HG02623 (cell line): ENCODE data around the gene GRAMD1A.
"Not testable (repeated sequence)": the region's sequence is repeated elsewhere in the genome, so short reads cannot be mapped to it uniquely, and the experiment has no call there.

Source experiments
- ATAC-seq: cut with Tn5 transposase; IDR thresholded peaks from one replicate; pipeline ENCODE4 v1.9.1; 2021; ENCODE audit warnings: moderate library complexity; ENCODE audit not compliant: unreplicated experiment

GRAMD1A gene

DNA sequence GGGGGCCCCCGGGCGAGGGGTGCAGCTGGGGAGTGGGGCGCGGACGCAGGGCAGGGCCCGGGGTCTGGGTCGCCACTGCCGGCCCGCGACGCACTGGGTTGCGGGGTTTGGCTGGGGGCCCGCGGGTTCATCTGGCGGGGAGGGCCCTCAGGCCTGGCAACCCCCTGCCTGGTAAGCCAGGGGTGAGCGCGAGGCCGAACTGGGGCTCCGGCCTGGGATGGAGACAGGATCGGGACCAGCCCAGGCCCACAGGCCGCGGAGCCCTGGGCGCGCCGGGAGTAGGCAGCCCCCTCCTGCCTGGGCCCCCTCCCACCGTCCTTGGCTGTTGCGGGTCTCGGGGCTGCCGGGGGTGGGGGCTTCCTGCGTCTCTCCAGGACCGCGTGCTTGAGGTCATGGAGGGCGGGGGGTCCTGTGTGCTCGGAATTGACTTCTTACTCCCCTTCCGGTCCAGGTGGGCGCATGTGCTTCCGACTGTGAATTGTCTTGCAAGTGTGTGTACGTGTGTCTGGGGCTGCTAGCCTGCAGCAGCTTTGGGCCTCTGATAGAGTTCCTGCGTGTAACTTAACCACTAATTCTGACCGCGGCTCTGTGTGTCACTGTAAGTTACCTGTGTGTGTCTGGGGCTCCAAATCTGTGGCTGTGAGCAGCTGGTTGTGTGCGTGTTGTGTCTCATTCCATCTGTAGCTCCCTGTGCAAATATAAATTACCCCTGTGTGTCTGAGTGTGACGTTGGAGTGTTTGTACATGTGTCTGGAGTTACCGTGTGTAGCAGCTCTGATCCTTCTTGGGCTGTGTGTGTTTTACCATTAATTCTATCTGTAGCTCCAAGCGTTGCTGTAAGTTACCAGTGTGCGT, 751 bp downstream of the GRAMD1A start:
- ATAC-seq = no peak

DNA sequence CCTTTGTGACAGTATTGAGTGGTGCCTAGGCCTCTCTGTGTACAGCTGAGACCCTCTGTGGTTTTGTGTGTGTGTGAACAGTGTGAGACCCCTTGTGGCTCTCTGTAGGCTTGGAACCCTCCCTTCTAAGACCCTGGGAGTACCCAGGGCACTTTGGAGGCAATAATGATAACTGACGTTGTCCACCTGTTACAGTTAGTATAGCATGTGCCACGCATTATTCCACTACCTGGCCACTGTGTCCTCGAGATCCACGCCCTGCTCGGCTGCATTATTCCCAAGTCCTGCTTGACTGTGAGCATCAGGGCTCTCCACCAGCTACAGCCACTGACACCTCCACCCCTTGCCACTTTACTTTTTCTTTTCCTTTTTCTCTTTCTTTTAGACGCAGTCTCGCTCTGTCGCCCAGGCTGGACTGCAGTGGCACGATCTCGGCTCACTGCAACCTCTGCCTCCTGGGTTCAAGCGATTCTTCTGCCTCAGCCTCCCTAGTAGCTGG, 2.0 kb downstream of the GRAMD1A start:
- ATAC-seq = no peak

DNA sequence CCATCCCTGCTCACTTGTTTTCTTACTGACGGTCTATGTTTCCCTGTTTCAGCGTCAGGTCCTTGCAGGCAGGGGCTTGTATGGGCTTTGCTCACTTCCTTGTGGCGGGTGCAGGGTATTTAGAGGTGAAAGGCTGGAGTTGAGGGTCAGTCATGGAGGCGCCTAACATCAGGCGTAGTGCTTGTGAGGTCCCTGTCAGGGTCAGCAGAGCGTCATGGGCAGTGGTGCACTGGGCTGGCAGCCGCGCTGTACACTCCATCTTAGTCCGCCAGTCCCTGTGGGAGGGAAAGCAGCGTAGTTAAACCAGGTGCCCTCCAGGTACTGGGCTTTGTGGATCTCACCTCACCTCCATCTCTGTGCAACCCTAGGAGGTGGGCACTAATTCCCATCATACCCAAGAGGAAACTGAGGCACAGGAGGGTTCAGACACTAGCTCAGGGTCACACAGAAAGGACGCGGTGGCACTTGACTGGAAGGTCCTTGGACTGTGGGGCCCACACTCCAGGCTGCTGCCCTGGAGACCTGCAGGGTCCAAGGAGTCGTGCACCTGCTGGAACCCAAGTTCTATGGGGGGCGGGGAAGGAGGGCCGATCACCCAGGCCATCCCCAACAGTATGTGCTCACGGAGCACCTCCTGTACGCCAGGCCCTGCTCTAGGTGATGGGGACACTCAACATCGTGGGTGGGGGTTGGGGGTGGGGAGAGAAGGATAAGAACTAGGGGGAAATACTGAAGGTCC, 4.6 kb downstream of the GRAMD1A start:
- ATAC-seq = no peak

DNA sequence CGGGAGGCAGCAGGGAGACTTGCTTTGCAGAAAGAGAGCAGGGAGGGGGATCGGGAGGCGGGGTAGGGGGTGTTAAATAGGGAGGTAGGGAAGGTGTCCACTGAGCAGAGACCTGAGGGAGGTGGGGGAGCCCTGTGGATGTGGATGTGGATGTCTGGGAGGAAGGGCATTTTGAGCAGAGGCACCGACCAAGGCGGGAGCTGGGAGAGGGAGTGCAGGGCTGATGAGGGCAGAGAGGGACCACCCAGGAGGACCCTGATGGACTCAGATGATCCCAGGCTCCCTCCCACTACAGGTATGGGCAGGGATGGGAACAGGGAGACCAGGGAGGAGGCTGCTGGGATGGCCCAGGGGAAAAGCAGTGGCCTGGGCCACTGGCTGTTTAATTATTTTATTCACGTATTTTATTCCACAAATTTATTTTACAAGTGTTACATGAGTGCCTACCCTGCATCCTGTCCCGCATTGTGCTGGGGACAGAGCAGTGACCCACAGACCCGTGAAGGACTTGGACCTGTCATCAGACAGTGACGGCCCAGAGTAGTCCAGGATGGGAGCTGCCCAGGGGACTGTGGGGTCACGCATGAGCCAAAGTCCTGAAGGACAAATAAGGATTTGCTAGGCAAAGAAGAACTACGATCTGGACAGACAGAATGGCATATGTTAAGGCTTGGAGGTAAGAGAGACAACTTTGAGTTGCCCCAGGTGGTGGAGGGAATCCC, 5.3 kb downstream of the GRAMD1A start:
- no peak for ATAC-seq

DNA sequence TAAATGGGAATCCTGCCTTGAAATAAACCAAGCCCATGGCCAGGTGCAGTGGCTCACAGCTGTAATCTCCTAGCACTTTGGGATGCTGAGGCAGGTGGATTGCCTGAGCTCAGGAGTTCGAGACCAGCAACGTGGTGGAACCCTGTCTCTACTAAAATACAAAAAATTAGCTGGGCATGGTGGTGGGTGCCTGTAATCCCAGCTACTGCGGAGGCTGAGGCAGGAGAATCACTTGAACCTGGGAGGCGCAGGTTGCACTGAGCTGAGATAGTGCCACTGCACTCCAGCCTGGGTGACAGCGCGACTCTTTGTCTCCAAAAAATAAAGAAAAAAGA, 5.9 kb downstream of the GRAMD1A start:
- not testable (repeated sequence) for ATAC-seq

DNA sequence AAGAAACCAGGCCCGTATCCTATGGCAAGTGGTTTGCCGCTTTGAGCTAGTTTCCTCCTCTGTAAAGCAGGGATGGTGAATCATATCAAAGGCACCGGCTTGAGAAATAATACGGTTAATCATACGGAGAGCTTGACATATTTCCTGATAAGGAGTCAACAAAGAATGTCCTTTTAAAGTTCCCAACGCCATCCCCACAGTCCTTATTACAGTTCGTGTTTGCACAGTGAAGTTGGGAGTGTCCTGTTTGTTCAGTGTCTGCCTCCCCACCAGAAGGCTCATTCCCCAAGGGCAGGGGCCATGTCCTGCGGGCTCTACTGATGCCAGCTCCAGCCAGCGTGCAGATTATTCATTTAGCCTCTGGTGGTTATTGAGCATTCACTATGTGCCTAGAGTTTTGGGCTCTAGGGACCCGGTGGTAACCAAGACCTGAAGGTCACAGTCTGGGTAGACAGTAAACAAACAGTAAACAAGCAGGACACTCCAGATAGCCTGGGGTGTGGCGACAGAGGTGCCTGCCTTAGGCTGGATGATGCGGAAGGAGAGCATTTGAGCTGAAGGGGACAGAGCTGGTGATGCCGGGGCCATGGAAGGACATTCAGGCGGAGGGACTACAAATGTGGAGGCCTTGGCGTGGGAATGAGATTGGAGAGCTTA, 6.3 kb downstream of the GRAMD1A start:
- ATAC-seq = no peak

DNA sequence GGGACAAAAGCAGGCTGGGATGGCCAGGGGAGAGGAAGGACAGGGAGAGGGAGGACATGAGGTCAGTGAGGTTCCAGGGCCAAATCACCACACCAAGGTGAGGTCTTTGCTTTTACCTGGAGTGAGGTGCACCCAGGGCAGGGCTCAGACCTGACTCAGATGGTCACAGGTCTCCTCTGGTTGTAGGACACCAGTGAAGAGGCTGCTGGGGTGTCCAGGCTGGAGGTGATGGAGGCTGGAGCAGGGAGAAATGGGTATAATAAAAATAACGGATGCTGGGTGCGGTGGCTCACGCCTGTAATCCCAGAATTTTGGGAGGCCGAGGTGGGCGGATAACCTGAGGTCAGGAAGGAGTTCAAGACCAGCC, 6.9 kb downstream of the GRAMD1A start:
- ATAC-seq = no peak

DNA sequence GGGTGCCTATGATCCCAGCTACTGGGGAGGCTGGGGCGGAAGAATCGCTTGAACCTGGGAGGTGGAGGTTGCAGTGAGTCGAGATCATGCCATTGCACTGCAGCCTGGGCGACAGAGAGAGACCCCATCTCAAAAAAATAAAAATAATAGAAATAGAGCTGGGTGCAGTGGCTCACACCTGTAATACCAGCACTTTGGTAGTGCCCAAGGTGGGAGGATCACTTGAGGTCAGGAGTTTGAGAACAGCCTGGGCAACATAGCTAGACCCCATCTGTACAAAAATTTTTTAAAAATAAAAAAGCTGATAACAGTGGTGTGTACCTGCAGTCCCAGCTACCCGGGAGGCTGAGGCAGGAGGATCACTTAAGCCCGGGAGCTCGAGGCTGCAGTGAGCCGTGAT, 7.3 kb downstream of the GRAMD1A start:
- not testable (repeated sequence) for ATAC-seq

DNA sequence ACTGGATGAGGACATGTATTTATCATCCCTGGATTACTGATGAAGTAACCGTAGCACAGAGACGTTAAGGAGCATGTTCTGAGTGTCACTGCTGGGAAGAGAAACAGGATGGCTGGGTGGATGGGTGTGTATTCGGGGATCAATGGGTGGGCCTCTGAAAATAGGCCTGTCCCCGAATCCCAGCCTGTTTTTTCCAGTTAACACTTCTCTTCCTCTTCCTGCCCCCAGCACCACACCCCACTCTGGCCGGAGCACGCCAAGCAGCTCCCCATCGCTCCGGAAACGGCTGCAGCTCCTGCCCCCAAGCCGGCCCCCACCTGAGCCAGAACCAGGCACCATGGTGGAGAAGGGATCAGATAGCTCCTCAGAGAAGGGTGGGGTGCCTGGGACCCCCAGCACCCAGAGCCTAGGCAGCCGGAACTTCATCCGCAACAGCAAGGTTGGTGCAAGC, 8.8 kb downstream of the GRAMD1A start:
- no peak for ATAC-seq

DNA sequence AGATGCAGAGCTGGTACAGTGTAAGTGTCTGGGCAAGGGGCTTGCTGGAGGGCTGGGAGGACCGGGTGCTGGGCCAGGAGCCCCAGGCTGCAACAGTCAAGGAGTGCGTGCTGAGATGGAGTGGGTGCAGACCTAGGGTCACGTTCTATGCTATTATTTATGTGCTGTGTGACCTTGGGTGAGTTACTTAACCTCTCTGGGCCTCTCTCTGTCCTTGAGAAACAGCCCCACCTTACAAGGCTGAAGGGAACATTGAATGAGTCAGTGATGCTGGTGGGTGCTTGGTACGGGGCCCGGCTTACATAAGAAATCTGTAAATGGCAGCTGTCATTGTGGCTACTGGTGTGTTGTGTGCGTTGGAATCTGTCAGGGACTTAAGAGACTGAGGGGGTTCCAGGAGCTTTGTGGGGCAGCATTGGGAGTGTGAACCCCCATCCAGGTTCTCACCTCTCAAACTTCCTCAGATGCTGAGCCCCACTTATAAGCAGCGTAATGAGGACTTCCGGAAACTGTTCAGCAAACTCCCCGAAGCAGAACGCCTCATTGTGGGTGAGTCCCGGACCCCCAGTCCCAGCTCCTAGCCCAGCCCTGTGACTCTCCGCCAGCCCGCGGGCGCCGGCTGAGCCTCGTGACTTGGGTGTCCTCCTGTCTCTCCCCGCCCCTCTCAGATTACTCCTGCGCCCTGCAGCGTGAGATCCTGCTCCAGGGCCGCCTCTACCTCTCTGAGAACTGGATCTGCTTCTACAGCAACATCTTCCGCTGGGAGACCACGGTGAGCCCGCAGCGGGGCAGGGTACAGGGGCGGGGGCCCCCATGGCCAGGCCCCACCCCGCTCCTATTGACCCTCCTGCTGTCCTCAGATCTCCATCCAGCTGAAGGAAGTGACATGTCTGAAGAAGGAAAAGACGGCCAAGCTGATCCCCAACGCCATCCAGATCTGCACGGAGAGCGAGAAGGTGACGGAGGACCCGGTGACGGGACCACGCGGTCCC, 9.6 kb downstream of the GRAMD1A start:
- no peak for ATAC-seq

DNA sequence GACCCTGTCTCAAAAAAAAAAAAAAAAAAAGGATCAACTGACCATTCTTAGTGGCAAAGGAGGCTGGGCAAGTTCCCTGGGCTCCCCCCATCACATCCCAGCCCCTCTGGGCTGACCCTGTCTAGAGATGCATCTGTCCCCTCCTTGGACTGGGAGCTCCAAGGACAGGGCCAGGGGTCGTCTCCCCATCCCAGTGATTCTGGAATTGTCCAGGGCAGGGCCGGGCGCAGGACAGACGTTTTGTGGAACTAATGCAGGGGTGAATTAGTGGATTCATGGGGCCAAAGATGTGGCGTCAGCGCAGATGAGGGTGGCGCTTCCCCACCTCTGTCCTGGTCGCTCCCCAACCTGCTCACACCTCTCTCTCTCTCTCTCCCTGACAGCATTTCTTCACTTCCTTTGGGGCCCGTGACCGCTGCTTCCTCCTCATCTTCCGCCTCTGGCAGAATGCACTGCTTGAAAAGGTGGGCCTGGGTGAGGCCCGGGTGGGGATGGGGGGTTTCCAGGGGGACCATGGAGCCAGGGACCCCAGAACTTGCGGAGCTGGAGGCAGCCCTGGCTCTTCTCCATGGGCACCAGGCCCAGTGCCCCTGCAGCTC, 11.1 kb downstream of the GRAMD1A start:
- ATAC-seq = no peak

DNA sequence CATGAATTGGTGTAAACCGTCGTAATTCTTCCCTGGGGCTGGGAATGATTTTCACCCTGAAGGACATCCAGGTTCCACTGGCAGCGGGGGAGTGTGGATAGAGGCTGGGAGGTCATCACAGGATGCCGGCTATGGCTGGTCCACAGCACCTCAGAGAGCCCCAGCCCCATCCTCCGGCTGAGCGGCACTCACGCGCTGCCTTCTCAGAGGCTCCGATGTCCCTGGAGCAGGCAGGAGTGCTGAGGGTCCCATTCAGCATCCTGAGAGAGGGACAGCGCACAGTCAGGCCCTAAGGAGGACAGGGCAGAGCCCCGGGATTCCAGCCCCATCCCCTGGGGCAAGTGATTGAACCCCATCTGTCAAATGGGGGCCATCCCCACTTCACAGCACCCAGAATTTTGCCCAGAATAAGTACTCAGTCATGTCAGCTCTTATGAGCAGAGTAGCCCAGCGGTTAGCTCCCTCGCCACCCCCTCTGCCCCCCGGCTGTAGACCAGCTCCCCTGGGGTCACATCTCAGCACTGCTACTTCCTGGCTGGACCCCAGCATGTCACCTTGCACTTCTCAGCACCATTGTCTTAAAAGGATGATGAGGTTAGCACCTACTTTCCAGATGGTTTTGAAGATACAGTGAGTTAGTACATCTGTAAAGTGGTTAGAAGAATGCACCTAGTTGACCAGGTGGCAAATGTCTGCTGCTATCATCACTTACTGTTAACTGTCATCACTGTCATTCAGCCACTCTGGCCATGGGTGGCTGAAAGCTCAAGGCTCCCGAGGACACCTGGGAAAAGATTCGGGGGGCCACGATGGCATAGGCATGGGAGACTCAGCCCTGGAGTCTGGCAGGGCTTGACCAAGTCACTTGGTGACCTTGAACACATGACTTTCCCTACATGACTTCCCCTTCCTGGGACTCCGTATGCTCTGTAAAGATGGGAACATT, 11.9 kb downstream of the GRAMD1A start:
- no peak for ATAC-seq

DNA sequence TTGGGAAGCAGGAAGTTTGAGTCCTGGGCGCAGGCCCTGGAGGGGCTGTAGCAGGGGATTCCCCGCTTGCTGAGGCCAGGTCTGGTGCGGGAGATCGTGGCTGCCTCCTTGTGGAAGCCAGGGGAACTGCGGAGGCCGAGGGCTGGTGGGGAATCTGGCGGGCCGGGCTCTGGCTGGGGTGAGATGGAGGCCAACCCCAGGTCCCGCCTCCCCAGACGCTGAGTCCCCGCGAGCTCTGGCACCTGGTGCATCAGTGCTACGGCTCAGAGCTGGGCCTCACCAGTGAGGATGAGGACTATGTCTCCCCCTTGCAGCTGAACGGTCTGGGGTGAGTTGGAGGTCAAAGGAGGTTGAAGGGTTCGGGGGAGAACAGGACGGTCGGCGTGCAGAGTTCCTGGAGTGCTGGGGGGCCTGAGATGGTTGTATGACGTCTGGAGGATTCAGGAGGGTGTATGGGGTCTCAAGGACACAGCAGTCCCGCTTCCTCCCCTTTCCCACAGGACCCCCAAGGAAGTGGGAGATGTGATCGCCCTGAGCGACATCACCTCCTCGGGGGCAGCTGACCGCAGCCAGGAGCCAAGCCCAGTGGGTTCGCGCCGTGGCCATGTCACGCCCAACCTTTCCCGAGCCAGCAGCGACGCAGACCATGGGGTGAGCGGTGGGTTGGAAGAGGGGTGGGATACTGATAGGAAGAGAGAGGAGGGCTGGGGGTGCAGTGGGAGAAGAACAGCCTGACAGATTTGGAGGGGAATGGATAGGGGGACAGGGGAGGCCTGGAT, 13.1 kb downstream of the GRAMD1A start:
- no peak for ATAC-seq

DNA sequence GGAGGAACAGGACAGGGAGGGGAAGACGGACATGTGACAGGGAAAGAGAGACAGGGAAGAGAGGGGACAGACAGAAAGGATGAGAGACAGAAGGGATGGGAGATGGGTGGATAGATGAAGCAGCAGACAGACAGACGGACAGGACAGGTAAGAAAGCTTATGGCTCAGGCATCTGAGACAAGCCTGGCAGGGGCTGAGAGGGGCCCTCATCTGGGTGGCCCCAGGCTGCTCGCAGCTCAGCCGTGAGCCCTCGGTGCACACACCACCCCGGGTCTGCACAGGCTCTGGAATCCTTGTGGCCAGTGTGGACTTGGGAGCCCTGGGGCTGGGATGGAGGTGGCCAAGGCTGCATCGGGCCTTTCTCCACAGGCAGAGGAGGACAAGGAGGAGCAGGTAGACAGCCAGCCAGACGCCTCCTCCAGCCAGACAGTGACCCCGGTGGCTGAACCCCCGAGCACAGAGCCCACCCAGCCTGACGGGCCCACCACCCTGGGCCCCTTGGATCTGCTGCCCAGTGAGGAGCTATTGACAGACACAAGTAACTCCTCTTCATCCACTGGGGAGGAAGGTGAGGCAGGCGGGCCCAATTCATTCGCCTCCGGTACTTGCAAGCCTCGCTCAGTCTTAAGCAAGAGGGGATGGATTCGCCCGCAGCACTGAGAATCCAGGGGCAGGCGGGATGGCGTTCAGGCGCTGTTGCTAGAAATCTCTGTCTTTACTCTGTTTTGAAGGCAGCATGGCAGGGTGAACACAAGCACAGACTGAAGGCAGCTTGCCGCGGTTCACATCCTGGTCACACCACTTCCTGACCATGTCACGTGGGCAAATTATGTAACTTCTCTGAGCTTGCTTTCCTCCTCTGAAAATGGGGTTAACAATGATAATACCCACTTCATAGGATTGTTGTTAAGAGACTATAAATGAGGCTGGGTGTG, 14.0 kb downstream of the GRAMD1A start:
- ATAC-seq = no peak

DNA sequence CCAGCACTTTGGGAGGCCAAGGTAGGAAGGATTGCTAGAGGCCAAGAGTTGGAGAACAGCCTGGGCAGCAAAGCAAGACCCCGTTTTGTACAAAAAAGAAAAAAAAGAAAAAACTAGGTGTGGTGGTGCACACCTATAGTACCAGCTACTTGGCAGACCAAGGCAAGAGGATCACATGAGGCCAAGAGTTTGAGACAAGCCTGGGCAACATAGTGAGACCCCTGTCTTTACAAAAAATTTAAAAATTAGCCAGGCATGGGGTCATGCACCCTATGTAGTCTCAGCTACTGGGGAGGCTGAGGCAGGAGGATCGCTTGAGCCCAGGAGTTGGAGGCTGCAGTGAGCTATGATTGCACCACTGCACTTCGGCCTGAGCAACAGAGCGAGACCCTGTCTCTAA, 14.7 kb downstream of the GRAMD1A start:
- not testable (repeated sequence) for ATAC-seq

DNA sequence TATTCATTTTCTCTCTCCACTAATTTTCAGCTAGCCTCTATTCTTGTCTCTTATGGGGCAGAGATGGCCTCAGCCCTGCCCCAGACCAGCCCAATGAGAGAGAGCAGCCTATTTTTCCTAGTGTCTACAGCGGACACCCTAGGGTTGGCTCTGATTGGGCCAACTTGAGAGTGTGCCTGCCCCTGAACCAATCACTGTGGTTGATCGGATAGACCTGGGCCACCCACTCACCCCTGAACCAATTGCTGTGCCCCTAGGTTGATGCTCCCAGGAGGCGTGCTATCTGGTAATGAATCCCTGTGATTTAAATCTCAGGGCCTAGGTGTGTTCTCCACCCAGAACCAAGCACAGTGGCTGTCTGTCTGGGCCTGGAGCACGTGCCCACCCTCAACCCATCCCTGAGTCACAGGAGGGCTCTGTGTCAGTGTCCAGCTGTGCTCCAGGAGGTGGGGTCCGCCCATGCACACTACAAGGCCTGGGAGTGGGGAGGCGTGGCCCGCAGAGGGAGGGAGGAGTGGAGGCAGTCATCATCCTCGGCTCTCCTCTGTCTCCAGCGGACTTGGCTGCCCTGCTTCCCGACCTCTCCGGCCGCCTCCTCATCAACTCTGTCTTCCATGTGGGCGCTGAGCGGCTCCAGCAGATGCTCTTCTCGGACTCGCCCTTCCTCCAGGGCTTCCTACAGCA, 15.3 kb downstream of the GRAMD1A start:
- no peak for ATAC-seq
